ENCODE results near the gene PRKCH. TPM values are rescaled to one million over a fixed set of nuclear protein-coding genes. Genes with fewer than 3 reads are reported as not detected.

The PRKCH gene
- total RNA-seq, 1 experiment from 2014 or later = 10.3 TPM

DNA sequence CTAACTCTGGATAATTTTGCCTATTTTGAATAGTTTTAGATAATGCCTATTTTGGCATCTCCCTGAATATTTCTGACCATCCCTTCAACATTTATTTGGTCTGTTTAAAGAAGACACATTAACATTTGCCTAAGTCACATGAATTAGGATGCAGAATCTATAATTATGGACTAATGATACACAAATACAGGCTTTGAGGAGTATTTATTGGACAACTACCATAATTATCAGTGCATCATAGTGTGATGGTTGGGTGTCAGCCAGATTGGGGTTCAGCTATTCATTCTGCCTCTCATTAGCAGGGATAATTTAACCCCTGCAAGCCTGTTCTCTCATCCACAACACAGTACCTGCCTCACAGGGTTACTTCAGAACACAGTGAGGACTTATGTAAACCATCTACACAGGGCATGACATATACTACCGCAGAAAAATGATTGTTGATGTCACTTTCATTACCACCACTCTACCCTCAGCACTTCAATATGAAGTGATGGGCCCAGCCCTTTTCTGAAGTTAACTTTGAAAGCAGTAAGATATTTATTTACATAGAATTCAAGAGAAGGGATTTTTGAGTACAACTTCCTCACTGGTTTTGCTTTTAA is 14.4 kb downstream of the PRKCH start (continued):
- TF ChIP-seq, protein P1, sequence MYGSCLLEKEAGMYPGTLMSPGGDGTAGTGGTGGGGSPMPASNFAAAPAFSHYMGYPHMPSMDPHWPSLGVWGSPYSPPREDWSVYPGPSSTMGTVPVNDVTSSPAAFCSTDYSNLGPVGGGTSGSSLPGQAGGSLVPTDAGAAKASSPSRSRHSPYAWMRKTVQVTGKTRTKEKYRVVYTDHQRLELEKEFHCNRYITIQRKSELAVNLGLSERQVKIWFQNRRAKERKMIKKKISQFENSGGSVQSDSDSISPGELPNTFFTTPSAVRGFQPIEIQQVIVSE (CRISPR knock-in tag; IDR thresholded peaks at IDR 0.05; ENCODE audit: borderline replicate concordance) = no peak
- TF ChIP-seq TEAD4 (CRISPR knock-in tag; IDR thresholded peaks at IDR 0.05) = no peak

DNA sequence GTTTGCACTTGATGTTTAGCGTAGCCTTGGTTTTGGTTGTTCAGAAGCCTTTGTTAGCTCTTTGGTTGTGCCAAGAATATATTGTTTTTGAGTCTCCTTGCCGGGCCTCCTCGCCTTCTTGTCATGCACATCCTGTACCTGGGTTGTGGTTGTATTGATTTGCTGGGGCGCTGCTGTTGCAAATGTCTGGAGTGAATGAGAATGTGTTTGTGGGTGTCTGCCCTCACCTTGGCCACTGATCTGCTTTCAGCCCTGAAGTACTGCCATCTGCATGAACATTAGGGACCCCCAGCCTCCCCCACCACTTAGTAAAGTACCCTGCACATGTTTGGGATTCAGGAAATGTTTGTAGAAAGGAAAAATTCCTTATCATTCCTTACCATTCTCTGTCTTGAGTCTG is 16.5 kb downstream of the PRKCH start:
- peaks cover 14% of the 10 kb centered on the region for H3K4me1 Mint-ChIP-seq
- ChIA-PET POLR2A (no interaction called here), CTCF (no interaction called here)
- TF ChIP-seq, protein P2, sequence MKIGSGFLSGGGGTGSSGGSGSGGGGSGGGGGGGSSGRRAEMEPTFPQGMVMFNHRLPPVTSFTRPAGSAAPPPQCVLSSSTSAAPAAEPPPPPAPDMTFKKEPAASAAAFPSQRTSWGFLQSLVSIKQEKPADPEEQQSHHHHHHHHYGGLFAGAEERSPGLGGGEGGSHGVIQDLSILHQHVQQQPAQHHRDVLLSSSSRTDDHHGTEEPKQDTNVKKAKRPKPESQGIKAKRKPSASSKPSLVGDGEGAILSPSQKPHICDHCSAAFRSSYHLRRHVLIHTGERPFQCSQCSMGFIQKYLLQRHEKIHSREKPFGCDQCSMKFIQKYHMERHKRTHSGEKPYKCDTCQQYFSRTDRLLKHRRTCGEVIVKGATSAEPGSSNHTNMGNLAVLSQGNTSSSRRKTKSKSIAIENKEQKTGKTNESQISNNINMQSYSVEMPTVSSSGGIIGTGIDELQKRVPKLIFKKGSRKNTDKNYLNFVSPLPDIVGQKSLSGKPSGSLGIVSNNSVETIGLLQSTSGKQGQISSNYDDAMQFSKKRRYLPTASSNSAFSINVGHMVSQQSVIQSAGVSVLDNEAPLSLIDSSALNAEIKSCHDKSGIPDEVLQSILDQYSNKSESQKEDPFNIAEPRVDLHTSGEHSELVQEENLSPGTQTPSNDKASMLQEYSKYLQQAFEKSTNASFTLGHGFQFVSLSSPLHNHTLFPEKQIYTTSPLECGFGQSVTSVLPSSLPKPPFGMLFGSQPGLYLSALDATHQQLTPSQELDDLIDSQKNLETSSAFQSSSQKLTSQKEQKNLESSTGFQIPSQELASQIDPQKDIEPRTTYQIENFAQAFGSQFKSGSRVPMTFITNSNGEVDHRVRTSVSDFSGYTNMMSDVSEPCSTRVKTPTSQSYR (CRISPR knock-in tag; IDR thresholded peaks at IDR 0.05) = no peak
- no peak for TF ChIP-seq NR2C2 (CRISPR knock-in tag; IDR thresholded peaks at IDR 0.05)
- TF ChIP-seq, protein P1 (CRISPR knock-in tag; IDR thresholded peaks at IDR 0.05; ENCODE audit: borderline replicate concordance) = no peak
- no peak for TF ChIP-seq NR3C1 (CRISPR knock-in tag; conservative IDR thresholded peaks at IDR 0.05; ENCODE audit: low read depth)
- TF ChIP-seq, protein P3, sequence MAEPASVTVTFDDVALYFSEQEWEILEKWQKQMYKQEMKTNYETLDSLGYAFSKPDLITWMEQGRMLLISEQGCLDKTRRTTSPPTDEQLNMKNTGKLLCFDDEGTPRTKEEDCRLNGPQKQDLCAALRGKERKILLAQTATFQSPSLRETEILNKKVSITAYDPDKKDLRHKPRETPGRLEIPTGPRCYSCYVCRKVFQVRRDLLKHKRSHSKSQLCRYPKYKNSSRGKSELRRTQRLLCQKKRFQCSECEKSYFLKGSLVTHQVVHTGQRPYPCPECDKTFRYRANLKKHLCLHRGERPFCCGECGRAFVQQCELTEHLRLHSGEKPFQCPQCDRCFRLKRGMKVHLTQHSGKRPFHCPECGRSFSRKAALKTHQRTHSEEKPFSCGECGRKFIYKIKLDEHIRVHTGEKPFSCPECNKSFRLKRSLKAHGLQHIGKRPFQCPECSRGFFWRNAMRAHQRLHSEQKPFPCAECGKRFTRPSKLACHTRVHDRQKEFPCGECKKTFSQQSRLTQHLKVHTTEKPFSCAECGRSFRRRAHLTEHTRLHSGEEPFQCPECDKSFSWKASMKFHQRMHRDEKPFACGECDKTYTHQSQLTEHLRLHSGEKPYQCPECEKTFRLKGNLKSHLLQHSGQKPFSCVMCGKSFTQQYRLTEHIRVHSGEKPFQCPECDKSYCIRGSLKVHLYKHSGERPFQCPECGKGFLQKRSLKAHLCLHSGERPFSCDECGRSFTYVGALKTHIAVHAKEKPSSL (CRISPR knock-in tag; conservative IDR thresholded peaks at IDR 0.05) = no peak
- TF ChIP-seq, protein P4, sequence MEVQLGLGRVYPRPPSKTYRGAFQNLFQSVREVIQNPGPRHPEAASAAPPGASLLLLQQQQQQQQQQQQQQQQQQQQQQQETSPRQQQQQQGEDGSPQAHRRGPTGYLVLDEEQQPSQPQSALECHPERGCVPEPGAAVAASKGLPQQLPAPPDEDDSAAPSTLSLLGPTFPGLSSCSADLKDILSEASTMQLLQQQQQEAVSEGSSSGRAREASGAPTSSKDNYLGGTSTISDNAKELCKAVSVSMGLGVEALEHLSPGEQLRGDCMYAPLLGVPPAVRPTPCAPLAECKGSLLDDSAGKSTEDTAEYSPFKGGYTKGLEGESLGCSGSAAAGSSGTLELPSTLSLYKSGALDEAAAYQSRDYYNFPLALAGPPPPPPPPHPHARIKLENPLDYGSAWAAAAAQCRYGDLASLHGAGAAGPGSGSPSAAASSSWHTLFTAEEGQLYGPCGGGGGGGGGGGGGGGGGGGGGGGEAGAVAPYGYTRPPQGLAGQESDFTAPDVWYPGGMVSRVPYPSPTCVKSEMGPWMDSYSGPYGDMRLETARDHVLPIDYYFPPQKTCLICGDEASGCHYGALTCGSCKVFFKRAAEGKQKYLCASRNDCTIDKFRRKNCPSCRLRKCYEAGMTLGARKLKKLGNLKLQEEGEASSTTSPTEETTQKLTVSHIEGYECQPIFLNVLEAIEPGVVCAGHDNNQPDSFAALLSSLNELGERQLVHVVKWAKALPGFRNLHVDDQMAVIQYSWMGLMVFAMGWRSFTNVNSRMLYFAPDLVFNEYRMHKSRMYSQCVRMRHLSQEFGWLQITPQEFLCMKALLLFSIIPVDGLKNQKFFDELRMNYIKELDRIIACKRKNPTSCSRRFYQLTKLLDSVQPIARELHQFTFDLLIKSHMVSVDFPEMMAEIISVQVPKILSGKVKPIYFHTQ (CRISPR knock-in tag; IDR thresholded peaks at IDR 0.05) = no peak
- TF ChIP-seq, protein P5, sequence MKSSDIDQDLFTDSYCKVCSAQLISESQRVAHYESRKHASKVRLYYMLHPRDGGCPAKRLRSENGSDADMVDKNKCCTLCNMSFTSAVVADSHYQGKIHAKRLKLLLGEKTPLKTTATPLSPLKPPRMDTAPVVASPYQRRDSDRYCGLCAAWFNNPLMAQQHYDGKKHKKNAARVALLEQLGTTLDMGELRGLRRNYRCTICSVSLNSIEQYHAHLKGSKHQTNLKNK (CRISPR knock-in tag; IDR thresholded peaks at IDR 0.05) = no peak
- TF ChIP-seq, protein P6, sequence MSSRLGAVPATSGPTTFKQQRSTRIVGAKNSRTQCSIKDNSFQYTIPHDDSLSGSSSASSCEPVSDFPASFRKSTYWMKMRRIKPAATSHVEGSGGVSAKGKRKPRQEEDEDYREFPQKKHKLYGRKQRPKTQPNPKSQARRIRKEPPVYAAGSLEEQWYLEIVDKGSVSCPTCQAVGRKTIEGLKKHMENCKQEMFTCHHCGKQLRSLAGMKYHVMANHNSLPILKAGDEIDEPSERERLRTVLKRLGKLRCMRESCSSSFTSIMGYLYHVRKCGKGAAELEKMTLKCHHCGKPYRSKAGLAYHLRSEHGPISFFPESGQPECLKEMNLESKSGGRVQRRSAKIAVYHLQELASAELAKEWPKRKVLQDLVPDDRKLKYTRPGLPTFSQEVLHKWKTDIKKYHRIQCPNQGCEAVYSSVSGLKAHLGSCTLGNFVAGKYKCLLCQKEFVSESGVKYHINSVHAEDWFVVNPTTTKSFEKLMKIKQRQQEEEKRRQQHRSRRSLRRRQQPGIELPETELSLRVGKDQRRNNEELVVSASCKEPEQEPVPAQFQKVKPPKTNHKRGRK (CRISPR knock-in tag; IDR thresholded peaks at IDR 0.05; ENCODE audit: borderline replicate concordance) = no peak
- DNase-seq (ENCODE audit: low spot score) (no peak), ATAC-seq (no peak)
- no peaks in the 10 kb centered on the region for H3K36me3 Mint-ChIP-seq
- H3K9me3 Mint-ChIP-seq = no peaks in the 10 kb centered on the region
- no peak overlapping the region for H3K4me3 Mint-ChIP-seq
- H3K27me3 Mint-ChIP-seq (ENCODE audit: low read depth) = no peaks in the 10 kb centered on the region
- peak overlapping the region; percentile 67 for H3K27ac Mint-ChIP-seq

DNA sequence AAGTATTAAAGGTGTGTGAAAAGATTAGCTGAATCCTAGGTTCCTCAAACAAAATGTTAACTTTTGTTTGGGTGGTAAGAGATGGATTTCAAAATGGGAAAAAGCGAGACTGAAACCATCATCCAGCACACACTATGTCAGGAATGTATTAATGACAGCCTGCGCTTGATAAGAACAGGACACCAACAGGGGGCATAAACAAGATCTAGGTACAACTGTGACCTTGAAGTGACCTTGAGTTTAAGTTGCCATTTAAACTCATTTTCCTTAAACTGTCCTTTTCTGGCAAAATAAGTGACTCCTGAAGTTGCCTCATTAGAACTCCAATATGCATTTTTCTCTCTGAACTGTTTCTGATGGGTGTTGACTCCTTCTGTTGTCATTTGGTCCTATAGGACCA is 17.1 kb downstream of the PRKCH start:
- H3K4me1 Mint-ChIP-seq = peaks cover 14% of the 10 kb centered on the region
- H3K27ac Mint-ChIP-seq = peak overlapping the region; percentile 67
- H3K27me3 Mint-ChIP-seq (ENCODE audit: low read depth) = no peaks in the 10 kb centered on the region
- ChIA-PET CTCF (no interaction called here), POLR2A (no interaction called here)
- no peak for DNase-seq (ENCODE audit: low spot score)
- TF ChIP-seq, protein P7, sequence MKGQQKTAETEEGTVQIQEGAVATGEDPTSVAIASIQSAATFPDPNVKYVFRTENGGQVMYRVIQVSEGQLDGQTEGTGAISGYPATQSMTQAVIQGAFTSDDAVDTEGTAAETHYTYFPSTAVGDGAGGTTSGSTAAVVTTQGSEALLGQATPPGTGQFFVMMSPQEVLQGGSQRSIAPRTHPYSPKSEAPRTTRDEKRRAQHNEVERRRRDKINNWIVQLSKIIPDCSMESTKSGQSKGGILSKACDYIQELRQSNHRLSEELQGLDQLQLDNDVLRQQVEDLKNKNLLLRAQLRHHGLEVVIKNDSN (CRISPR knock-in tag; IDR thresholded peaks at IDR 0.05) = no peak
- peak; percentile 59; the same call in 1 of the 2 replicates for TF ChIP-seq ESRRA (CRISPR knock-in tag; IDR thresholded peaks at IDR 0.05; ENCODE audit: borderline replicate concordance)
- no peak overlapping the region for H3K4me3 Mint-ChIP-seq
- no peaks in the 10 kb centered on the region for H3K36me3 Mint-ChIP-seq
- no peak for ATAC-seq
- H3K9me3 Mint-ChIP-seq = no peaks in the 10 kb centered on the region

Measured in WTC11 (cell line).